ENCODE results near the gene ADARB2.

The ADARB2 gene

GRCh38 chr10:1608851-1609647 is 128.3 kb downstream of the ADARB2 start:
- TF ChIP-seq CTCF (IDR thresholded peaks at IDR 0.05; ENCODE audit: control extremely low read depth, extremely low read depth, low read depth, missing control alignments) = no peak
- ChIA-PET POLR2A (no interaction called here), CTCF (no interaction called here)
- no peak for DNase-seq (ENCODE audit: extremely low spot score)

- no peak for TF ChIP-seq CTCF (IDR thresholded peaks at IDR 0.05; ENCODE audit: control extremely low read depth, extremely low read depth, low read depth, missing control alignments)
- CTCF ChIA-PET = interaction anchor here (0.9 kb wide), 1 partner anchor 11 kb away, joined by 3 read pairs; no protein-coding TSS in a partner anchor
These were observed 128.9 kb downstream of the ADARB2 start for GRCh38 chr10:1608408-1608807.

GRCh38 chr10:1607466-1607865 is 129.9 kb downstream of the ADARB2 start:
- no peak for DNase-seq (ENCODE audit: extremely low spot score)
- ChIA-PET CTCF (interaction anchor here (0.9 to 1.0 kb wide), 2 partner anchors 10 to 12 kb away, joined by 3 read pairs; no protein-coding TSS in a partner anchor), POLR2A (no interaction called here)
- no peak for TF ChIP-seq CTCF (IDR thresholded peaks at IDR 0.05; ENCODE audit: control extremely low read depth, extremely low read depth, low read depth, missing control alignments)

More at GRCh38 chr10:1608408-1608807, 128.9 kb downstream of the ADARB2 start:
- DNase-seq (ENCODE audit: extremely low spot score) = no peak
- POLR2A ChIA-PET = no interaction called here

GRCh38 chr10:1605999-1606940 is 131.1 kb downstream of the ADARB2 start:
- CTCF ChIA-PET = no interaction called here
- no peak for DNase-seq (ENCODE audit: extremely low spot score)
- TF ChIP-seq CTCF (IDR thresholded peaks at IDR 0.05; ENCODE audit: control extremely low read depth, extremely low read depth, low read depth, missing control alignments) = no peak
- POLR2A ChIA-PET = no interaction called here

GRCh38 chr10:1605121-1605520 is 132.2 kb downstream of the ADARB2 start:
- ChIA-PET POLR2A (no interaction called here), CTCF (no interaction called here)
- DNase-seq (ENCODE audit: extremely low spot score) = no peak
- no peak for TF ChIP-seq CTCF (IDR thresholded peaks at IDR 0.05; ENCODE audit: control extremely low read depth, extremely low read depth, low read depth, missing control alignments)

GRCh38 chr10:1604246-1604645 is 133.1 kb downstream of the ADARB2 start:
- DNase-seq (ENCODE audit: extremely low spot score) = no peak
- CTCF ChIA-PET = interaction anchor here (1.3 kb wide), 1 partner anchor 8 kb away, joined by 3 read pairs; no protein-coding TSS in a partner anchor
- POLR2A ChIA-PET = no interaction called here
- TF ChIP-seq CTCF (IDR thresholded peaks at IDR 0.05; ENCODE audit: control extremely low read depth, extremely low read depth, low read depth, missing control alignments) = no peak

Measured in GM10248 (cell line).